ENCODE data around the gene FBL. TPM values are rescaled to one million over a fixed set of nuclear protein-coding genes. Genes with fewer than 3 reads are reported as not detected.
"Not testable (repeated sequence)": the region's sequence is repeated elsewhere in the genome, so short reads cannot be mapped to it uniquely, and the experiment has no call there.

Gene FBL
- total RNA-seq, 1 donor from 2014 or later, result 295 TPM

- FAIRE-seq, result not testable (repeated sequence)
These were observed 31.8 kb upstream of the FBL start for GRCh38 chr19:39877982-39878381.

DNA sequence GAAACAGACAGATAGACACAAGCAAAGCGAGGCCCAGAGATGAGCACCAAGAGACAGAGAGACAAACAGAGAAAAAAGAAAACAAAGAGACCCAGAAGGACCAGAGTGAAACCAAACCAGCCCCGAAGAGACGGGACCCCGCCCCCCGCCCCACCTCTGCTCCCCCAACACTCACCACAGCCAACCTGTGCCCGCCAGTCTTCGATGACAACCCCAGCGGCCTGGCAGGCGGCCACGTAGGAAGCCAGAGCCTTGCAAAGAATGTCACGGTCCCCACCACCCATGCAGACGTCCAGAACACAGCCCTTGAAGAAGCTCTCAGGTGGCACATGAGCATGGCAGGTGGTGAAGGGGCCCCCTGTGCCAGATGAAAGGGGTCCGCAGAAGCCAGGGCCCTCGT is 31.3 kb upstream of the FBL start:
- not testable (repeated sequence) for FAIRE-seq

More at GRCh38 chr19:39877982-39878381, 31.8 kb upstream of the FBL start:
- not testable (repeated sequence) for DNase-seq (ENCODE audit: low spot score in 2 of 2)

GRCh38 chr19:39876486-39876885 is 30.3 kb upstream of the FBL start:
- FAIRE-seq; DNase-seq (ENCODE audit: low spot score in 2 of 2): not testable (repeated sequence)

More for the DNA sequence above, 31.3 kb upstream of the FBL start:
- DNase-seq (ENCODE audit: low spot score in 2 of 2), result not testable (repeated sequence)

- FAIRE-seq; DNase-seq (ENCODE audit: low spot score in 2 of 2): not testable (repeated sequence)
These were observed 29.3 kb upstream of the FBL start for GRCh38 chr19:39875401-39875864.

DNA sequence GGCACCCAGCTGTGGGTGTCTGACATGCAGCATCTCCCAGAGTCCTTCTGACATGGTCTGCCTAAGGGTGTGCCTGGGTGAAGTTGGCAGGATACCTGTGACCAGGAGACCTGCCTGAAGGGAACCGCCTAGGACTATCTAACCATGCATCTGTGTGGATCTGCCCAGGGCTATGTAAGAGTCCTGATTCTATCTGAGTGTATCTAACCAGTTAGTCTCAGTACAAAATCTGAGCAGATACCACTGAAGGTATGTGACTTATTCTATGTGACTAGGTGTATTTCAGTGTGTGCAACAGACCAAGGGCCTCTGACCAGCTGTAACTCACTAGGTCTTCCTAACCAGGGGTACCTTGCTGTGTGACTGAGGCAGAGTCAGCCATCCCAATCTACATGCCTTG is 28.2 kb upstream of the FBL start:
- FAIRE-seq (no peak), DNase-seq (ENCODE audit: low spot score in 2 of 2) (no peak)

DNA sequence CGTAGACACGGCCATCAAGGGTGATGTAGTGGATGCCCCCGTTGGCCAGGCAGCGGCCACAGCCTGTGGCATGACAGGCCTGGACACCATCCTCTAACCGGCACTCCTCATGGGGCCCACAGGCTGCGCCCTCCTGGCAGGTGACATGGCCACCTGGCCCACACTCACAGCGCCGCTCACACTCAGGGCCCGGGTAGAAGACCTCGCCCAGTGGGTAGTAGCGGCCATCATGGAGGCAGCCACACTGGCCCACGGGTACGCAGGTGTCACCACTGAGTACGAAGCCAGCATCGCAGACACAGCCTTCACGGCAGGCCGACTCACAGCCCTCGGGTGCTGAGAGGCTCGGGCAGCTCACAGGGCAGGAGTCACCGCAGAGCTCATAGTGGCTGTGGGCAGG is 27.2 kb upstream of the FBL start:
- DNase-seq (ENCODE audit: low spot score in 2 of 2) (no peak), FAIRE-seq (no peak)

DNA sequence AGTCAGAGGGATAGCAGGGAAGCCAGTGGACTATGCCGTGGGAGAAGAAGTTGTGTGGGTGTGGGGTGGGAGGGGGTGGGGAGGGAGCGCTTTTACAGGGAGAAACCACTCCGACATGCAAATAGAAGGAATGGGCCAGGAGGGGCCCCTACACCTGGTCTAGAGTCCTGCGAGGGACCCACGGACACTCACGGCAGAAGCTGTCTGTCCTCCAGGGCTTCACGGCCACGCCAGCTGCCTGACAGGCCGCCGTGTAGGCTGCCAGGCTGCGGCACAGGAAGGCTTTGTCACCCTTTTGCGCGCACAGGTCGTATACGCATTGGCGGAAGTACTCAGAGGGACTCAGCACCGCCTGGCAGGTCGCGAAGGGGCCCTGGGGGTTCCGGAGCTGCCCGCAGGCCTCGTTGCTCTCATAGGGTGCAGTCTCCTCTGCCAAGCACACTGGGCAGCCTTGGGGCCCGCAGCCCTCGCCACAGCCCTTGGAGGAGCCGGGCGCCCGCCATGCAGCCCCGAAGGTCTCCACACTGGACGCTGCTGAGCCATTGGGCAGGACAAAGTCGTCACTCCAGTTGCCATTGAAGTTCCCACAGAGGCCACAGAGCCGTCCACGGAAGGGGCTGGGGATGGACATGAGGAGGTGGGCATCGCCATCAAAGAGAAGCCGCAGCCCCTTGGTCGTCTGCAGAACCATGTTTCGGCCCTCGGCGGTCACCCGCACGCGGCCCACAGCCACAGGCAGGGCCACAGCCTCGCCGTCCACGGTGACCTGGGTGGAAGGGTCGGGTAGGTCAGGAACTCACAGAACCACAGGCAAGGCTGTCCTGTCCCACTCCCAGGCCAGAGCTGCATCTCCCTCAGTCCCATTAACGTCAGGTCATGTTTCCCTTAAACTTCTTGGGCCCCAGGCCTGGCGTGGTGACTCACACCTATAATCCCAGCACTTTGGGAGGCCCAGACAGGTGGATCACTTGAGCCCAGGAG is 26.0 kb upstream of the FBL start:
- FAIRE-seq, result no peak
- no peak for DNase-seq (ENCODE audit: low spot score in 2 of 2)

- DNase-seq (ENCODE audit: low spot score in 2 of 2) (no peak), FAIRE-seq (no peak)
These were observed 25.2 kb upstream of the FBL start for GRCh38 chr19:39871362-39871761.

DNA sequence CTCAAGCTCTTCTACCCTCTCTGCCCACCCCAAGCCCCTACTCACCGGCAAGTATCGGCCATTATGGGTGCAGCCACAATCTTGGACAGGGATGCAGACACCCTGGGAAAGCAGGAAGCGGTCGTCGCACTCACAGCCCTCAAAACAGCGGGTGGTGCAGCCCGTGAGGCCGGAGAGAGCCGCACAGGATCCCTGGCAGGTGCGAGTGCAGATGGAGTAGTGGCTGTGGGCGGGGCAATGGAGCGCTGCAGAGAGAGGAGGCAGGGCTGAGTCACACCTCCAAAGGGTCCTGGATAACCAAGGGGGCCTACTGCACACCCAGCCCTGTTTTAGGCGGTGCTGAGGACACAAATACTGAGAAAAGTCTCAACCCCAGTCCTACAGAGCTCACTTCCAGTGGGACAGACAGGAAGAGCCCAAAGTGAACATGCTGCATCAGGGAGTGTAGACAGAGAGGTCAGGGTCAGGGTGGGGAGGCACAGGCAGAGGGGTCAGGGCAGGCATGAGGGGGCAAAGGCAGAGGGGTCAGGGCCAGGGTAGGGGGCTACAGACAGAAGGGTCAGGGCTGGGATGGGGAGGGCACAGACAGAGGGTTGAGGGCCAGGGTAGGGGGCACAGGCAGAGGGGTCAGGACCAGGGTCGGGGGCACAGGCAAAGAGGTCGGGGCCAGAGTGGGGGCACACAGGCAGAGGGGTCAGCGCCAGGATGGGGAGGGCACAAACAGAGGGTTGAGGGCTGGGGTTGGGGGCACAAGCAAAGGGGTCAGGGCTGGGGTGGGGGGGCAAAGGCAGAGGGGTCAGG is 24.2 kb upstream of the FBL start:
- no peak for FAIRE-seq

GRCh38 chr19:39867952-39868351 is 21.8 kb upstream of the FBL start:
- FAIRE-seq (no peak), DNase-seq (ENCODE audit: low spot score in 2 of 2) (no peak)

More for the DNA sequence above, 24.2 kb upstream of the FBL start:
- DNase-seq (ENCODE audit: low spot score in 2 of 2), result no peak

DNA sequence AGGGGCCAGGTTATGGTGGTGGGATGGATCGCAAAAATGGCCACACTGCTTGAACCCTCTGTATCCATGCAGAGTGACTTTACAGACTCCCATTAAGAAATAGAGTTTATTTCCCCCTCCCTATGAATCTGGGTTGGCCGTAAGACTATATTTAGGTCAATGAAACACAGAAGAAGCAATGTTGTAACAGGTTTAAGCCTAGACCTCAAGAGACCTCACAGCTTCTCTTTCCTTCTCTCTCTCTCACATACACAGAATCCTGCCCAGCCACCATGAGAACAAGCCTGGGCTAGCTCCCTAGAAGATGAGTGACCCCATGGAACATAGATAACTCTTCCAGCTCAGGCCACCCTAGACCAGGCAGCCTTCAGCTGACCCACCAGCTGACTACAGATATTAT is 21.0 kb upstream of the FBL start:
- DNase-seq (ENCODE audit: low spot score in 2 of 2) (no peak), FAIRE-seq (no peak)

- FAIRE-seq (no peak), DNase-seq (ENCODE audit: low spot score in 2 of 2) (no peak)
These were observed 19.8 kb upstream of the FBL start for GRCh38 chr19:39865953-39866352.

GRCh38 chr19:39865186-39865585 is 19.0 kb upstream of the FBL start:
- DNase-seq (ENCODE audit: low spot score in 2 of 2), result no peak
- no peak for FAIRE-seq

DNA sequence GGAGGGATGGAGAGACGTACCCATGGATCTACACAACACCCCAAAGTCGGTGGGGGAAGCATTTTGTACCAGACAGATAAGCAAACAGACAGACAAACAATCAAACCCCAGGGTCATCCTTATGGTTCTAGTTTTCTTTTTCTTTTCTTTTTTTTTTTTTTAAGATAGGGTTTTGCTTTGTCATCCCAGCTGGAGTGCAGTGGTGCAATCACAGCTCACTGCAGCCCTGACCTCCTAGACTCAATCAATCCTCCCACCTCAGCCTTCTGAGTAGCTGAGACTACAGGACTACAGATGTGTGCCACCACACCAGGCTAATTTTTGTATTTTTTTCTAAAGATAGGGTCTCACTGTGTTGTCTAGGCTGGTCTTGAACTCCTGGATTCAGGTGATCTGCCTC is 17.9 kb upstream of the FBL start:
- DNase-seq (ENCODE audit: low spot score in 2 of 2) (no peak), FAIRE-seq (no peak)

GRCh38 chr19:39858541-39858940 is 12.4 kb upstream of the FBL start:
- FAIRE-seq (no peak), DNase-seq (ENCODE audit: low spot score in 2 of 2) (no peak)

DNA sequence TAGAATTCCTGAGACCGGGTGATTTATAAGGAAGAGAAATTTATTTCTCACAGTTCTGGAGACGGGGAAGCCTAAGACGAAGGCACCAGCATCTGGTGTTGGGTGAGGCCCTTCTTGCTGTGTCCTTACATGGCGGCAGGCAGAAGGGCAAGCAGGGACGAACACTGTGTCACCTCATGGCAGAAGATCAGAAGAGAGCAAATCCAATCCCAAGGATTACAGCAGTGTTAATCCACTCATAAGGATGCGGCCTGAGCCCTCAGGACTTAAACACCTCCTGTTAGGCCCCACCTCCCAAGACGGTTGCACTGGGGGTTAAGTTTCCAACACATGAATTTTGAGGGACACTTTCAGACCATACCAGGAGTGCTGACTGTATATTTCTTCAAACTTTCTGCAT is 6.7 kb upstream of the FBL start:
- DNase-seq (ENCODE audit: low spot score in 2 of 2), result no peak
- no peak for FAIRE-seq

GRCh38 chr19:39850892-39851291 is 4.7 kb upstream of the FBL start:
- FAIRE-seq (no peak), DNase-seq (ENCODE audit: low spot score in 2 of 2) (no peak)

GRCh38 chr19:39848392-39848791 is 2.2 kb upstream of the FBL start:
- FAIRE-seq (no peak), DNase-seq (ENCODE audit: low spot score in 2 of 2) (no peak)

GRCh38 chr19:39847525-39847924 is 1.3 kb upstream of the FBL start:
- FAIRE-seq, result no peak
- no peak for DNase-seq (ENCODE audit: low spot score in 2 of 2)

GRCh38 chr19:39846678-39847486 is 703 bp upstream of the FBL start:
- DNase-seq (ENCODE audit: low spot score in 2 of 2), result peak in 1 of 2 donors; percentile 16

More at GRCh38 chr19:39846678-39847486, 703 bp upstream of the FBL start:
- FAIRE-seq, result no peak
